Measurements from ENCODE around the gene CCDC150.
"Not testable (repeated sequence)": the region's sequence is repeated elsewhere in the genome, so short reads cannot be mapped to it uniquely, and the experiment has no call there.

CCDC150 gene

DNA sequence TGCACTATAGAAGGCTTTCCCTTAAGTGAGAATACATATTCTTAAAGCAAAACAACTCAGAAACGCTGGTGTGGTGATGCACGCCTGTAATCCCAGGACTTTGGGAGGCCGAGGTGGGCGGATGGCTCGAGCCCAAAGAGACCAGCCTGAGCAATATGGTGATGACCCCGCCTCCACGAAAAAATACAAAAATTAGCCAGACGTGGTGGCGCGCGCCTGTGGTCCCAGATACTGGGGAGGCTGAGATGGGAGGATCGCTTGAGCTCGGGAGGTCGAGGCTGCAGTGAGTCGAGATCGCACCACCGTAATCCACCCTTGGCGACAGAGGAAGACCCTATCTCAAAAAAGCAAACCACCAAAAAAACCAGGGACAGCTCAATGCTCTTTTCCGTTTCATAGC lies 750 bp upstream of the CCDC150 start:
- no peak for DNase-seq (ENCODE audit: low spot score)

DNA sequence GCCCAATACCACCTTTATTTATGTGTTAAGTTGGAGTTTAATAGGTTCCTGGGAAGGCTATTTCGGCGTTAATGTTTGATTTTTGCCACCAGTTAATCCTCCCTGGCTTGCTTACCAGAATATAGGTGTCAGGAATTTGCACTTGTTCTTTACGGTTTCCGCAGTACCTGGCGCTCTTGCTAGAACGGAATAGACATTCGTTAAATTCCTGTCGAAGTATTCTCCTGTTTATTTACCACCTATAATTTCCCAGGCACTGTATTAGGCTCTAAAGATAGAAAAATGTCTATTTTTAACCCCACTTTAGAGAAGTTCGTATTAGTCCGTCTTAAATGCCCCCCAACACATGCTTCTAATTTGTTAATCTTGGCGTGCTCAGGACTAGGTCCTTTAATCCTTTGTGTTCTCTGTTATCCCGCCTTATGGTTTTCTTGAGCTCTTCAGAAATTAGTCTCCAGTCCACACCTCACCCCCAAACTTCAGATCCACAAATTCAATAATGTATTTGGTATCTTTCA lies 575 bp downstream of the CCDC150 start:
- no peak for DNase-seq (ENCODE audit: low spot score)

DNA sequence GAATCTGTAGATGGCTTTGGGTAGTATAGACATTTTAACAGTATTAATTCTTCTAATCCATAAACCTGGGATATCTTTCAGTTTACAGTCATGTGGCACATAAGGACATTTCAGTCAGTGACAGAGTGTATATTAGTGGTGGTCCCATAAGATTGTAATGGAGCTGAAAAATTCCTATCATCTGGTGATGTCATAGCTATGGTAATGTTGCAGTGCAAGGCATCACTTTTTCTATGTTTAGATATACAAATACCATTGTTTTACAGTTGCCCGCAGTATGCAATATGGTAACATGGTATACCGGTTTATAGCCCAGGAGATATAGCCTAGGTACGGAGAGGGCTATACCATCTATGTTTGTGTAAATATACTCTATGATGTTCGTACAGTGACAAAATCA lies 9.7 kb downstream of the CCDC150 start:
- DNase-seq (ENCODE audit: low spot score): no peak

DNA sequence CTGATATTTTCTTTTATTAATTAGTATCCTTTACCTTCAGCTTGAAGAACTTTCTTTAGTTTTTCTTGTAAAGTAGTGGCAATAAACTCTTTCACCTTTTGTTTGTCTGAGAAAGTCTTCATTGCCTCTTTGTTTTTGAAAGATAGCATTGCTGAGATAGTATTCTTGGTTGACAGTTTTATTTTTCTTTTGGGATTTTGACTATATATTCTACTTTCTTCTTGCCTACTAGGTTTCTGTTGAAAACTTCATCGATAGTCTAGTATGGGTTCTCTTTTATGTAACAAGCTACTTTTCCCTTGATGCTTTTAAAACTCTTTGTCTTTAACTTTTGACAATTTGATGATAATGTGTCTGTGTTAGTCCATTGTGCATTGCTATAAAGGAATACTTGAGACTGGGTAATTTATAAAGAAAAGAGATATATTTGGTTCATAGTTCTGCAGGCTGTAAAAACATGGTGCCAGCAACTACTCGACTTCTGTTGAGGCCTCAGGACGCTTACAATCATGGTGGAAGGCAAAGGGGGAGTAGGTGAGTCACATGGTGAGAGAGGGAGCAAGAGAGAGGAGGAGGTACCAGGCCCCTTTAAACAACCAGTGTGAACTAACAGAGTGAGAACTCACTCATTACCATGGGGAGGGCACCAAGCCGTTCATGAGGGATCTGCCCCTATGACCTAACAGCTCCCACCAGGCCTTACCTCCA lies 12.0 kb downstream of the CCDC150 start:
- DNase-seq (ENCODE audit: low spot score): no peak

DNA sequence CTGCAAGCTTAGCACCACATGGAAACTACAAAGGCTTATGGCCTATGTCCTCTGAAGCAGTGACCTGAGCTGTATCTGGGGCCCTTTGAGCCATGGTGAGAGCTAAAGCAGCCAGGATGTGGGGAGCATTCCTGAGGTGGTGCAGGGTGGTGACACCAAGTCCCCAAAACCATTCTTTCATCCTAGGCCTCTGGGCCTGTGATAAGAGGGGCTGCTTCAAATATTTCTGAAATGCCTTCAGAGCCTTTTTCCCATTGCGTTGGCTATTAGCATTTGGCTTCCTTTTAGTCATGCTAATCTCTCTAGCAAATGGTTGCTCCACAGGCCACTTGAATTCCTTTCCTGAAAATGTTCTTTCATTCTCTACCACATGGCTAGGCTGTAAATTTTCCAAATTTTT lies 13.4 kb downstream of the CCDC150 start:
- DNase-seq (ENCODE audit: low spot score): no peak

DNA sequence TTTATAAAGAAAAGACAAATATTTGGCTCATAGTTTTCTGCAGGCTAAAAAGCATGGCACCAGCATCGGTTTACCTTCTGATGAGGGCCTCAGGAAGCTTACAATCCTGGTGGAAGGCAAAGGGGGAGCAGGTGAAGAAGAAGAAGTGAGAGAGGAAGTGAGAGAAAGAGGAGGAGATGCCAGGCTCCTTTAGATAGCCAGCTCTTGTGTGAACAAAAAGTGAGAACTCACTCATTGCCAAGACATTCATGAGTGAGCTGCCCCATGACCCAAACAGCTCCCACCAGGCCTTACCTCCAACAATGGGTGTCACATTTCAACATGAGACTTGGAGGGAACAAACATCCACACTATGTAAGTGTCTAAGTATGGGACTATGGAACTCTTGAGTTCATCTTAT lies 14.3 kb downstream of the CCDC150 start:
- DNase-seq (ENCODE audit: low spot score): no peak

DNA sequence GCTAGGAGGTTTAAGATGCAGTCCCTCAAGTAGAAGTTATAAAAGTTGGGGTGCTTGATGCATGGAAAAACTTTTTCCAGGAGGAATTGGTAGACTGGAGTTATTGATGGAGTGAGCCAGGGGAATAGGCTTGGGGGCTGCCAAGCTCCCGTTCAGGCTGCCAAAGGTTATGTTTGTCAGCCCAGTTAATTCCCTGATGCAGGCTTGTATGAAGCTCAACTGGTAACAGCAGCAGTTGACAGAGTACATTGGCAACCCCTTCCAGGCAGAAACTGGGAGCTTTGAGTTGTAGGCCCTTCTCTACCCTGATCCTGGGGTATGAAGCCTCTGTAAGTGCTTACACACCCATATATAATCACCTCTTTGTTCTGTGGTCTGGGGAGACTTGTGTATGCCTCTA lies 16.2 kb downstream of the CCDC150 start:
- DNase-seq (ENCODE audit: low spot score): no peak

DNA sequence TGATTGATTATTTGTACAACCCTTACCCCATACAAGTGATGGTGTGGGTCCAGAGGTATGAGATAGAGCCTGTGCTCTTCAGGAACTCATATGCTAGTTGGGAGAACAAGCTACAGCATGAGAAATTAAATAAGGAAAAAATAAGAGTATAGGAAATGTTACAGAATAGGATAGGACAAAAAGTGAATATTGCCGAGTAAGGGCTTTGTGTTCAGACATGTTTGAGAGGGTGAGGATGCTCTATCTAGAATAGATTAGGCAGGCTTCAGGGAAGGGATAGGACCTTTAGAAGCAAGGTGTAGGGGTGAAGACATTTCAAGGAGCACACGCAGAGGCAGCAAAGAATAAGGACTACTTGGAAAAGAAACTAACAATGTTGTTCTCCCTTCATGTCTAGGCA lies 17.8 kb downstream of the CCDC150 start:
- DNase-seq (ENCODE audit: low spot score): no peak

DNA sequence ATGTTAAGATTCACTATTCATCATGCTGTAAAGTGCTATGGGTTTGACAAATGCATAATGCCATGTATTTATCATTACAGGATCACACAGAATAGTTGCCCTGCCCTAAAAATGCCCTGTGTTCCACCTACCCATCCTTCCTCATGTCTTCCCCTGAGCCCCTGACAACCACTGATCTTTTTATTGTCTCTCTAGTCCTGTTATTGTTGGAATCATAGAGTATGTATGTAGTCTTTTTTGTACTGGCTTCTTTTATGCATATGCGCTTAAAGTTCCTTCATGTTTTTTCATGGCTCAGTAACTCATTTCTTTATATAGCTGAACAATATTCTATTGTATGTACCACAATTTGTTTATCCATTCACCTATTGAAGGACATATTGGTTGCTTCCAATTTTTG lies 20.3 kb downstream of the CCDC150 start:
- DNase-seq (ENCODE audit: low spot score): no peak

DNA sequence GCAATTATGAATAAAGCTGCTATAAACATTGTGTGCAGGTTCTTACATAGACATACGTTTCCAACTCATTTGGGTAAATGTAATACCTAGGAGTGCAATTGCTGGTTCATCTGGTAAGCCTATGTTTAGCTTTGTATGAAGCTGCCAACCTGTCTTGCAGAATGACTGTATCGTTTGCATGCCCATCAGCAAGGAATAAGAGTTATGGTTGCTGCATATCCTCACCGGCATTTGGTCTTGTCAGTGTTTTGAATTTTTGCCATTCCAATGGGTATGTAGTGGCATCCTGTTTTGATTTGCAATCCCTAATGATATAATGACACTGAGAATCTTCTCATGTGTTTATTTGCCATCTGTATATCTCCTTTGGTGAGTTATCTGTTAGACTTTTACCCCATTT lies 20.7 kb downstream of the CCDC150 start:
- no peak for DNase-seq (ENCODE audit: low spot score)

DNA sequence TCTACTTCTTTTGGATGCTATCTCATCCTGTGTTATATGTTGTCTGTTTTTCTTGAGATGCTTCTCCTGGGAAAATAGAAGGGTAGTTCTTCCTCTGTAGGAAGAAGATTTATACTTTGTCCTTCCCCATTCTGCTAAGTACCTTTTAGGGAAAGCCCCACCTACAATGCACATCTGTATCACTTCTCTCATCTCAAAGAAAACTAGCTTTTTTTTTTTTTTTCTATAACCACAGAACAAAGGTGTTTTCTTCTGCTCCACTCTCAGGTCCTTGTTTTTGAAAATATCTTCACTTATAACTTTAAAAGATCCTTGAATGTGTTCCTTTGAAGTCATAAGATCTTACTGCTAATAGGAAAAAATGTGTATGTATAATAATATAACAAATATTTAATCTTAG lies 30.8 kb downstream of the CCDC150 start:
- no peak for DNase-seq (ENCODE audit: low spot score)

DNA sequence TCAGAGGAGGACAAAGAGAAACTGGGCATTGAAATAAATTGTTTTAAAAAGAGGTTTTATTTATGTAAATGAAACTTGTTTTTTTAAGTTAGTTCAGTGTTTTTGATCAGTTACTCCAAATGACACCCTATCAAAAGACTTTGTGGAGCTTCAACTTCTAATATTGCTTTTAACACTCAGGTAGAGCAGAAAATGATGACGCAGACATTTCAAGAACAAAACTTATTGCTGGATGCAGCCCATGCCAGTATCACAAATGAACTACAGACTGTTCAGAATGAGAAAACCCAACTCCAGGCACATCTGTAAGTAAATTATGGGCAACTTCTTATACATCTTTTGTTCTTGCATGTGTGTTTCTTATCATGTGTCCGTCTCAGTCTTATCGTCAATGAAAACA lies 36.4 kb downstream of the CCDC150 start:
- DNase-seq (ENCODE audit: low spot score): no peak

DNA sequence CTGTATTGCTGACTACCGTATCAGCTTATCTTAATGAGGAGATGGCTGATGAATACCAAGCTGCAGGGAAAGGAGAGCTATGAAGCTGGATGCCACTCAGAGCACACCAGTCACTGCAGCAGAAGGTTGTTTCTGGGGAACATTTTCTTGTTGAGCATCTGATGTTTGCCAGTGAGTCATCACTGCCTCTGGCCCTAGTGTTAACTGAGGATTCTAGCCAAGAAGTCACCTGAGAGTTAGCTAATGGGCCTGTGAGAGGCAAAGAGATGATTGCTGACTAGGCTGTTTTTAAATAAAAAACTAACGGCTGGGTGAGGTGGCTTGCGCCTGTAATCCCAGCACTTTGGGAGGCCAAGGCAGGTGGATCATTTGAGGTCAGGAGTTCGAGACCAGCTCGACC lies 37.9 kb downstream of the CCDC150 start:
- no peak for DNase-seq (ENCODE audit: low spot score)

DNA sequence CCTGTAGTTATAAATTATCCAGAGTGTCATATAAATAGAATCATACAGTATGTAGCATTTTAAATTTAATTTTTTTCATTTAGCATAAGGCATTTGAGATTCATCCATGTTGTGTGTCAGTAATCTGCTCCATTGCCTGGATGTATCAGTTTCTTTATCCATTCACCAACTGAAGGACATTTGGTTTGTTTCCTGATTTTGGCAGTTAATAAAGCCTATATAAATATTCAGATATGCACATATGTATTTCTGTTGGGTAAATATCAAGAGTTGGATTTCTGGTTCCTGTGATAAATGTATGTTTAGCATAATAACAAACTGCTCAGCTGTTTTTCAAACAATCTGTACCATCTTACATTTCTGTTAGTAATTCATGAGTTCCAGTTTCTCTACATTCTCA lies 39.9 kb downstream of the CCDC150 start:
- DNase-seq (ENCODE audit: low spot score): no peak

DNA sequence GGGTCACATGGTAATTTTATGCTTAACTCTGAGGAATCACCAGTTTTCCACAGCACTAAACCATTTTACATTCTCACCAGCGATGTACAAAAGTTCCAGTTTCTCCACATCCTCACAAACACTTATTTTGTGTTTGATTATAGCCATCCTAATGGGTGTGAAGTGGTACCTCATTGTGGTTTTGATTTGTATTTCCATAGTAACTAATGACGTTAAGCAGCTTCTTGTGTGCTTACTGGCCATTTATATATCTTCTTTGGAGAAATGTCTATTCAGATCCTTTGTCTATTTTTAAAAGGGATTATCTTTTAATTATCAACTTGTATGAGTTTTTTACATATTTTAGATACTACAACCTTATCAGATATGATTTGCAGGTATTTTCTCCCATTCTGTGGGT lies 42.0 kb downstream of the CCDC150 start:
- DNase-seq (ENCODE audit: low spot score): no peak

DNA sequence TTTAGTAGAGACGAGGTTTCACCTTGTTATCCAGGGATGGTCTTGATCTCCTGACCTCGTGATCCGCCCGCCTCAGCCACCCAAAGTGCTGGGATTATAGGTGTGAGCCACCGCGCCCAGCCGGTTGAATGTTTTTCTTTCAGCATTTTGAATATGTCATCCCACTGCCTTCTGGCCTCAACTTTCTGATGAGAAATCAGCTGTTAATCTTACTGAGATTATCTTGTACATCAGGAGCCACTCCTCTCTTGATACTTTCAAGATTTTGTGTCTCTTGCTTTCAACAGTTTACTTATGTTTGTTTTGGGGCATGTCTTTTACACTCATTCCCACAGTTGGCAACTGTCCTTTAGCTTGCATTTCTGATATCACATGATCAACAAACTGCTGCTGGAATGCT lies 46.3 kb downstream of the CCDC150 start:
- no peak for DNase-seq (ENCODE audit: low spot score)

DNA sequence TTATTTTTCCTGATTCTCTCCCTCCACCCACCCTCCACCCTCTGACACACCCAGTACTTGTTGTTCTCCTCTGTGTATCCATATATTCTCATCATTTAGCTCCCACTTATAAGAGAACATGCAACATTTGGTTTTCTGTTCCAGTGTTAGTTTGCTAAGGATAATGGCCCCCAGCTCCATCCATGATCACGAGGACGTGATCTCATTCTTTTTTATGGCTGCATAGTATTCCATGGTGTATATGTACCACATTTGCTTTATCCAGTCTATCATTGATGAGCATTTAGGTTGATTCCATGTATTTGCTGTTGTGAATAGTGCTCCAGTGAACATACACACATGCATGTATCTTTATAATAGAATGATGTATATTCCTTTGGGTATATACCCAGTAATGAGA lies 47.2 kb downstream of the CCDC150 start:
- DNase-seq (ENCODE audit: low spot score): not testable (repeated sequence)

DNA sequence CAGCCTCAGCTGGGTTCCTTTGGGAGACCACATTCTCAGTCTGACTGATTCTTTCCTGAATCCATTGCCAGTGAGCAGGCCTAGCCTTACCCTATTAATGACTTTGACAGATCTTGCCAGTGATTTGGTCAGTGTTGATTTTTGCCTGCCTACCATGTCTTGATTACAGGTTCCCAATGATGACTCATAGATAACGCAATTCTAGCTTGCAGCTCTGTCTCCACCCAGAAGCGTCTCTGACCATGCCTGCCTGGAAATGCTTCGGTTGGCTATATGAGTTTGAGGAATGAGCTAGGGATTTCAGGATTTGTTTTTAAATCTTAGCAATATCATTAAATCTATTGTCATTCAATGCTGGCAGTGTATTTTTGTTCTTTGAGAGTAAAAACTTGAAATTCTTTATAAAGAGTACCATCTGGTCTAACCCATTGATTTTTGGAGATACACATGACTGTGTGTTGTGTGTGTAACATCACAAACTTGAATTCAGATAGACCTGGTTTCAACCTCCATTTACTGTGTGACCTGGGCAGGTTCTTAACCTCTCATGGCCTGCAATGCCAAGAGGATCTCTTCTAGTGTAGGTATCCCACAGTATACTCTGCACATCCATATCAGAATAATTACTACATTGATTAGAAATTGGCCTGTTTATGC lies 57.0 kb downstream of the CCDC150 start:
- no peak for DNase-seq (ENCODE audit: low spot score)

DNA sequence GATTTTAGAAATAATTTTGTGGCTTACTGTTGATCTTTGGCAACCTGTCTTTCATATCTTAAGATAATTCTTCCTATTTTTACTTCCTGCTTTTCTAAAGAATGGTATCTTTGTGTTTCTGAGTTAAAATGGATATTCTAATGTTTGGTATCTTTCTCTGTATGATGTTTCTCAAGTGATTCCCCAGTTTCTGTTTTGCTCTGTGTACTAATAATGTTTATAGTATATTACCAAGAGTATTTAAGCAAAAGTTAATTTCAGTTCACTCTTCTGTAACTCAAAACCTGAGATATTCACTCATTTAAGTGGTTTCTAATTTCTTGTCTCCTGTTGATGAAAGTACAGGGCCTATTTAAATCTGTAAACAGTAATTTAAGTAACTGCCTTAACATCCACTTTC lies 58.3 kb downstream of the CCDC150 start:
- DNase-seq (ENCODE audit: low spot score): no peak

DNA sequence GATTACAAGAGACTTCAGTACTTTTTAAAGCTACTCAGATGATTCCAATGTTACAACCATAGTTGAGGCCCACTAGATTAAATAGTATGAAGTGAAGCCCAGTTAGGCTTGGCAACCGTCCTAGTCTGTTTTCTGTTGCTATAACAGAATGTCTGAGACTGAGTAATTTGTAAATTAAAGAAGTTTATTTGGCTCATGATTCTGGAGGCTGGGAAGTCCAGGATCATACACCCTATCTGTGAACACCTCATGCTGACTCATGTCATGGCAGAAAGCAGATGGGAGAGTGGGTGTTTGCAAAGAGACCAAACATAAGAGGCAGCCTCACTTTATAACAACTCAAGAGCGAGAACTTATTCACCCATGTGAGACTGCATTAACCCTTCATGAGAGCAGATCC lies 63.1 kb downstream of the CCDC150 start:
- DNase-seq (ENCODE audit: low spot score): no peak

DNA sequence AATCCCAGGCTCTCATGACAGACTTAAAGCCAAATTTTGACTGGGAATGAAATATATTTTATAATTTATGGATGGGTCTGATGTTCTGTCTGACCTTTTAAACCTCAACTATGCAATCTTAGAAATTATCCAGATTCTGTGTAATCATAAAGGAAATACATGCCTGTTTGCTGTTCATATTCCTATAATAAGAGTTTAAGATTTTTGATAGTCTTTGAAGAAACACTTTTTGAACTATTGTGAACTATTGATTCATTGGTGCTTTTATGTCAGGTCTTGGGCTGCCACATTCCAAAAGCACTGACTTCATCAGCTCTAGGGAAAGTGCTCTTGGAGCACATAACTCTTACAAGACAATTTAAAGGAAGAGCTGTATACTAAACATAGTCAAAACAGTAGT lies 64.2 kb downstream of the CCDC150 start:
- no peak for DNase-seq (ENCODE audit: low spot score)

DNA sequence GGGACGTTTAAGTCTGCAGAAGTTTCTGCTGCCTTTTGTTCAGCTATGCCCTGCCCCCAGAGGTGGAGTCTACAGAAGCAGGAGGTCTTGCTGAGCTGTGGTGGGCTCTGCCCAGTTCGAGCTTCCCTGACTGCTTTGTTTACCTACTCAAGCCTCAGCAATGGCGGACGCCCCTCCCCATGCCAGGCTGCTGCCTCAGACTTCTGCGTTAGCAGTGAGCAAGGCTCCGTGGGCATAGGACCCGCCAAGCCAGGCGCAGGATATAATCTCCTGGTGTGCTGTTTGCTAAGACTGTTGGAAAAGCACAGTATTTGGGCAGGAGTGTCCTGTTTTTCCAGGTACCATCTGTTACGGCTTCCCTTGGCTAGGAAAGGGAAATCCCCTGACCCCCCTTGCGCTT lies 70.5 kb downstream of the CCDC150 start:
- DNase-seq (ENCODE audit: low spot score): not testable (repeated sequence)

DNA sequence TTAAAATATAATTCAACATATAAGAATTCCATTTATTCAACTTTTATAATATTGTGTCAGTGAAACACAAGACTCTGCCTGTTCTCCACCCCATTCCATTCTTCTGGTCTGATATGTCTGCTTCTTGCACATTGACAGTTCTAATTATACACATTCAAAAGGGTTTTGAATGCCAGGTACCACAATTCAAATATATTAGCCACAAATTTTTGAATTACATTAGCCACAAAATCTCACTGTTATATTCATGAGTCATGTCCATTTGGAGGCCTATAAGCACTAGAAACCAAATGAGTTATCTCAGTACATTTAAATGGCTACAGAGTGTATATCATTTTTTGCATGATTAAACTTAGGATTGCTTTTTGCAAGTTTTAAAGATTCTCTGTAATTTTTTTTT lies 72.1 kb downstream of the CCDC150 start:
- DNase-seq (ENCODE audit: low spot score): no peak

DNA sequence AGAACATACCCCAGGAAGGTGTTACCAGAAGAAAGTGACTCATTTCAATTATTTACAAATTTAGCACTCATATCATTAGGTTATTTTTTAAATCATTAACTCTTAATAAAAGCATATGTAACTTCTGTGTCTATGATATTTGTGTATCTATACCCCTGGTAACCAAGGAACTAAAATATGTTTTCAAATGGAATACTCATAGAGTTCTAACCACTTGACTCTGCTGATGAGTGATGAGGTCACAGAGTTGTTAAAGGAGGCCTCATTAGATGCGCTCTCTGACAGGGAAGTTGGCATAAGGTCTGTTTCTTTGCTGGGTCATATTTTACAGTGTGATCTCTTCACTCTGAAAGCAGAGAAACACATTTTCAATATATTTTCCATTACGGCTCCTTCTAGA lies 73.4 kb downstream of the CCDC150 start:
- no peak for DNase-seq (ENCODE audit: low spot score)
